ENCODE measurements around the gene RSPRY1. TPM values are rescaled to one million over a fixed set of nuclear protein-coding genes. Genes with fewer than 3 reads are reported as not detected.

Gene RSPRY1
- total RNA-seq, 1 donor from 2014 or later, result 34.8 TPM

- intact Hi-C loops (cut with micrococcal nuclease), result no loop called here
These were observed 30.8 kb downstream of the RSPRY1 start for GRCh38 chr16:57216968-57217367.

GRCh38 chr16:57223057-57223456 lies 36.9 kb downstream of the RSPRY1 start:
- intact Hi-C loops (cut with micrococcal nuclease), result no loop called here

- intact Hi-C loops (cut with micrococcal nuclease), result no loop called here
These were observed 38.7 kb downstream of the RSPRY1 start for GRCh38 chr16:57224651-57225335.

GRCh38 chr16:57225978-57226377 lies 39.8 kb downstream of the RSPRY1 start:
- intact Hi-C loops (cut with micrococcal nuclease), result no loop called here

DNA sequence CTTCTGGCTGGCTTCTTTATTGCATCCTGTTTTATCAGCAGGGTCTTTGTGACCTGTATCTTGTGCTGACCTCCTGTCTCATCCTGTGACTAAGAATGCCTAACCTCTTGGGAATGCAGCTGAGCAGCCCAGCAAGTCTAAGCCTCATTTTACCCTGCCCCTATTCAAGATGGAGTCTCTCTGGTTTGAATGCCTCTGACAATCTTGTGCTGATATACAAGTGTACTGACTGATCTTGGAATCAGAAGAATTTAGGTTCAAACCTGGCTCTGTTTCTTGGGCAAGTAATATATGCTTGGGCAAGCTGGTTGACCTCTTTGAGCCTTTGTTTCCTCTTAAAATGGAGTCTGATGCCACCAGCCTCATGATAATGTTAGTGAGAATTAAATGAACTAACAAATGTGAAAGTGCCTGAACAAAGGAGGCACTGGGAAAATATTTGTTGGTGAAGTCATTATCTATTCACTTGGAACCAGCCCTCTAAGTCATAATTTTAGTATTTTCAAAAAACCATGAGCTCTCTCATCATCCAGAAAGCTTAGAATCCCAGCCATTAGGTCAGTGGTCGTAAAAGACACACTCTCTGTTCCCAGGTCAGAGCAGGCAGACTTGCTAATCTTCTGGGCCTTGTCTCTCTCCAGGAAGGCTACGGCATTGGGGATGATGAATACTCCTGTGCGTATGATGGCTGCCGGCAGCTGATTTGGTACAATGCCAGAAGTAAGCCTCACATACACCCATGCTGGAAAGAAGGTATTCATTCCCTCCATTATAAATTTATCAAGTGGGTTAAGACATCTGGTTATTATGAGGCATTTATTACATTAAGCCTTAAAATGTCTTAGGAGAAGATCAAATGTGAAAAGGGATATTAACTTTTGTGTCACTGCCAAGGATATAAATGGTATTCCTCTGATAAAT lies 40.8 kb downstream of the RSPRY1 start:
- intact Hi-C loops (cut with micrococcal nuclease), result no loop called here

- intact Hi-C loops (cut with micrococcal nuclease), result no loop called here
These were observed 43.0 kb downstream of the RSPRY1 start for GRCh38 chr16:57229079-57229478.

GRCh38 chr16:57231821-57232350 lies 45.8 kb downstream of the RSPRY1 start:
- intact Hi-C loops (cut with micrococcal nuclease), result no loop called here

GRCh38 chr16:57233944-57234706 lies 48.0 kb downstream of the RSPRY1 start:
- intact Hi-C loops (cut with micrococcal nuclease), result no loop called here

GRCh38 chr16:57234707-57235092 lies 48.6 kb downstream of the RSPRY1 start:
- intact Hi-C loops (cut with micrococcal nuclease), result no loop called here

DNA sequence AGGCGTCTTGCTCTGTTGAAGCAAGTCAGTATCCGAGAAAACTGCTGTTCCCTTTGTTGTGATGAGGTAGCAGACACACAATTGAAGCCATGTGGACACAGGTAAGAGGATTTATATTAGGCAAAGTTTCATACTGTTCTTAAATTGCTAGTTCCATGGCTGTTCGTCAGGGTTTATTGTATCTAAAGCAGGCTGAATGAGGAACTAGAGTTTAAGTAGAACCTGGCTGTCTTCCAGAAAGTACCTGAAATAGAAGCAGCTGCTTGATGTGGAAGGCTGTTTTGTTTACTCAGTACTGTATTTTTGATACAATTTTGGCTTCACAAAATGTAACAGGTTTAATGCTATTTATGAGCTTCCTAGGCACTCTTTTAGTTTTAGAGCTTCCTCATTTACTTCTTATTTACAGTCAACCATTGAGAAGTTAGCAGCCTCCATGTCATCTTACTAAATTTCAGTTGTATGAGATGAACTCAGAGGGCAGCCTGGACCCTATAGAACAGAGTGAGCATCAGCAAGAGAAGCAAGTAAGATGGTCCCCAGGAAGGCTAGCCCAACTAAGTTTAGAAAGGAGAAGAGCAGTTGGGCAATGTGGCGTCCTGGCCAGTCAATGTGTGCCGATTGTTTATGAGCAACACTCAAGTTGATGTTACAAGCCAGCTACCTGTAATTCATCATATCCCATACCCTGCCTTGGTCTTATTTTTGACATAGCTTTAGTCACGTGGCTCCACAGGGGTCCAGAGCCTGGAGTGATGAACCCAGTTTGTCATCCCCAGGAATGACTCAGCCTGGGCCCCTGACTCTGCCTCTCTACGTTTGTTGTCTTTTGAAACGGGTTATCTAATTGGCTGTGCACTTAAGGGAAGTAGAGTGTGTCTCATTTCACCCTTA lies 49.2 kb downstream of the RSPRY1 start:
- intact Hi-C loops (cut with micrococcal nuclease), result no loop called here

- intact Hi-C loops (cut with micrococcal nuclease), result no loop called here
These were observed 49.9 kb downstream of the RSPRY1 start for GRCh38 chr16:57236022-57236350.

DNA sequence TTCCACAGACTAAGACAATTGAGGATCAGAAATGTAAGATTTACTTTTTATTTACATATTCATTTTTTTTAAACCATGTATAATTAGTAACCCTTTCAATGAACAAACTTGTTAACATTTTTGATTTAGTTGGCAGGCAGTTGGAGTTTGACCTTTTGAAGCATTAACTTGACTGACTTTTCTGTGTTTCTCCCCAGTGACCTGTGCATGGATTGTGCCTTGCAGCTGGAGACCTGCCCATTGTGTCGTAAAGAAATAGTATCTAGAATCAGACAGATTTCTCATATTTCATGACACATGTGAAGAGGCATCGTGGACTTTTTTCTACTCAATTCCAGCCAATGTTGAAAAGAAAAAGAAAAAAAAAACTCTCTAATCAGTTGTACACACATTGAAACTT lies 52.6 kb downstream of the RSPRY1 start:
- intact Hi-C loops (cut with micrococcal nuclease), result no loop called here

DNA sequence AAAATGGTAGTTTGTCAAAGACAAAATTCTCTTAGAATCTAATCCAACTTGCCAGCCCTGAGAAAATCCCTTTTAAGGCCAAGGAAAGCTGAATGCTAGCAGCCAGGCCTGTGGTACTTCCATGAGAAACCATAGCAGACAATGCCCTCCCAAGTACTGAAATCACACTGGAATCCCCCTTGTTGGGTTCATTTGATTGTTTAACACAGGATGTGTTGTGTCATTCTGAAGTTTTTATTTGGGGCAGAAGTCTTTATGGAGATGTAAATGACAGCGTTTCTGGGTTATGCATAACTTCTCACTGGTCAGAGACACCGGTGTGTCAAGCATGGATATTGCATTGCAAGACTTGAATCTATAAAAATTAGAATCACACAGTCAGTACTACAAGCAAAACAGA lies 53.0 kb downstream of the RSPRY1 start:
- intact Hi-C loops (cut with micrococcal nuclease), result no loop called here

- intact Hi-C loops (cut with micrococcal nuclease), result loop anchor here (10.0 kb wide), 1 partner anchor 786 kb away; the partner anchor contains the start of genes NUDT21 and OGFOD1
These were observed 54.7 kb downstream of the RSPRY1 start for GRCh38 chr16:57240851-57241250.

GRCh38 chr16:57242650-57243049 lies 56.5 kb downstream of the RSPRY1 start:
- intact Hi-C loops (cut with micrococcal nuclease), result loop anchor here (10.0 kb wide), 1 partner anchor 788 kb away; the partner anchor contains the start of genes NUDT21 and OGFOD1

DNA sequence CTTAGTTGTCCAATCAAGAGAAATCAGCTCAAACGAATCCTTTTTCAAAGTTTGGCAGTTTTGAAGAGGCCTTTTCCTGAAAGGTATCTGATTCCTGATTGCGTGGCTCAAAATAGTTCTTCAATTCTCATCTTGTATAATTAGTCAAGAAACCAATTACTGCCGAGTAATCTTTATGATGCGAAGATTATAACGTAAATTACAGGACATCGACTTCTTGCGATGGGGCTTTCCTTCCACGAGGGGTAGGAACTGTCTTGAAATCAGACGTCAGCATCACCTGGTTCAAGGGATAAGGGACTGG lies 58.3 kb downstream of the RSPRY1 start:
- intact Hi-C loops (cut with micrococcal nuclease), result loop anchor here (1.0 to 10.0 kb wide), 2 partner anchors 58 to 790 kb away; partner anchors contain the start of genes NUDT21, OGFOD1, PSME3IP1 and RSPRY1

GRCh38 chr16:57244767-57245471 lies 58.8 kb downstream of the RSPRY1 start, which contains the start of gene ARL2BP:
TSS of gene ARL2BP (plus strand) at chr16:57245259. CDS start at chr16:57245368, 109 bp downstream.
- intact Hi-C loops (cut with micrococcal nuclease), result loop anchor here (1.0 to 10.0 kb wide), 4 partner anchors 32 to 790 kb away; partner anchors contain the start of genes NUDT21, OGFOD1, PSME3IP1 and RSPRY1

GRCh38 chr16:57245472-57246113 lies 59.5 kb downstream of the RSPRY1 start:
- intact Hi-C loops (cut with micrococcal nuclease), result loop anchor here (1.0 to 10.0 kb wide), 3 partner anchors 32 to 791 kb away; partner anchors contain the start of genes NUDT21 and OGFOD1

DNA sequence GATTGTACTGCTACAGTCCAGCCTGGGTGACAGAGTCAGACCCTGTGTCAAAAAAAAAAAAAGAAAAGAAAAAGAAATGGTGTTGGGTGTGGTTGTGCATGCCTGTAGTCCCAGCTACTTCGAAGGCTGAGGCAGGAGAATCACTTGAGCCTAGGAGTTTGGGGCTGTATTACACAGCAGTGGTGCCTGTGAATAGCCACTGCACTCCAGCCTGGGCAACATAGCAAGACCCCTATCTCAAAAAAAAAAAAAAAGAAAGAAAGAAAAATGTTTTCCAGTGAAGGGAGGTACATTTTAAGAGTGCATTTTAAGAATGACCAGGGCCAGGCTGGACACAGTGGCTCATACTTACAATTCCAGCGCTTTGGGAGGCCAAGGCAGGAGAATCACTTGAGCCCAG lies 65.2 kb downstream of the RSPRY1 start:
- intact Hi-C loops (cut with micrococcal nuclease), result no loop called here

Measured in T-helper 2 cell treated with Interferon-gamma antibody and Interleukin-4, amounts not matched to agents 100 ng/mL and 5 ng/mL, for 36 hours (primary cell).